OCI-LY7 (cell line): Measurements from ENCODE around the gene EBP. TPM values are rescaled to one million over a fixed set of nuclear protein-coding genes. Genes with fewer than 3 reads are reported as not detected.
A peak's percentile ranks its signal among the peaks of the same experiment; 100 is the strongest.
"Not testable (repeated sequence)": the region's sequence is repeated elsewhere in the genome, so short reads cannot be mapped to it uniquely, and the experiment has no call there.

Experiments
- BruUV-seq: library from RNA; stranded (reverse); fragments of 400-500 nt; replicated peaks from 2 replicates; lab custom pipeline; 2021; lab: Mats Ljungman, UMichigan
- CTCF ChIA-PET: fragments of 300-600 bp; sonication (Branson Sonifier 250); formaldehyde crosslinking; loops from one replicate; lab custom pipeline; 2022; ENCODE audit warnings: antibody characterized with exemption; ENCODE audit not compliant: unreplicated experiment; lab: Charles Lee
- POLR2A ChIA-PET: fragments of 300-600 bp; sonication (Branson Sonifier 250); formaldehyde crosslinking; loops from one replicate; lab custom pipeline; 2022; ENCODE audit warnings: antibody characterized with exemption; lab: Charles Lee
- DNase-seq: peaks from one replicate; pipeline ENCODE4 v3.0.0-alpha.2; 2015; ENCODE audit warnings: low spot score
- H2AFZ ChIP-seq: fragments of 200-600 bp; sonication (generic), shearing (Covaris generic); 2 replicates; pipeline ENCODE4 v1.6.1; 2014; ENCODE audit warnings: mild to moderate bottlenecking, antibody characterized with exemption, low read length, moderate library complexity
- H3K27ac ChIP-seq: fragments of 200-600 bp; sonication (generic); 2 replicates; pipeline ENCODE4 v1.5.1; 2014; ENCODE audit warnings: mixed run types, low read depth, mild to moderate bottlenecking, moderate library complexity, low read length, inconsistent platforms; ENCODE audit not compliant: poor library complexity, severe bottlenecking
- H3K36me3 ChIP-seq: fragments of 200-600 bp; sonication (generic); 2 replicates; pipeline ENCODE4 v1.6.1; 2014; ENCODE audit warnings: mild to moderate bottlenecking, antibody characterized with exemption, low read length, moderate library complexity, mixed read lengths; ENCODE audit not compliant: insufficient read depth
- H3K4me1 ChIP-seq: fragments of 200-600 bp; sonication (generic); 2 replicates; pipeline ENCODE4 v1.5.1; 2014; ENCODE audit warnings: mild to moderate bottlenecking, low read length; ENCODE audit not compliant: insufficient read depth, poor library complexity, severe bottlenecking
- H3K4me2 ChIP-seq: fragments of 200-600 bp; sonication (generic); 2 replicates; pipeline ENCODE4 v1.6.1; 2014; ENCODE audit warnings: mild to moderate bottlenecking, low read length
- H3K4me3 ChIP-seq: fragments of 200-600 bp; sonication (generic); 2 replicates; pipeline ENCODE4 v1.5.1; 2014; ENCODE audit warnings: mild to moderate bottlenecking, low read depth, low read length; ENCODE audit not compliant: poor library complexity, severe bottlenecking
- H3K79me2 ChIP-seq: fragments of 200-600 bp; sonication (generic); 2 replicates; pipeline ENCODE4 v1.6.1; 2016; ENCODE audit warnings: low read depth, mild to moderate bottlenecking, low read length, moderate library complexity, mixed read lengths; ENCODE audit not compliant: insufficient read depth
- H3K9me2 ChIP-seq: fragments of 200-600 bp; sonication (generic); 2 replicates; pipeline ENCODE4 v1.6.1; 2016; ENCODE audit warnings: mild to moderate bottlenecking, low read length, mixed read lengths; ENCODE audit not compliant: insufficient read depth
- H3K9me3 ChIP-seq: fragments of 200-600 bp; sonication (generic); 2 replicates; pipeline ENCODE4 v1.6.1; 2014; ENCODE audit warnings: mild to moderate bottlenecking, mixed run types, low read length, mixed read lengths
- H4K20me1 ChIP-seq: fragments of 200-600 bp; sonication (generic); 2 replicates; pipeline ENCODE4 v1.6.1; 2014; ENCODE audit warnings: mild to moderate bottlenecking, antibody characterized with exemption, low read length, moderate library complexity, mixed read lengths; ENCODE audit not compliant: insufficient read depth
- EZH2phosphoT487 ChIP-seq: fragments of 200-600 bp; sonication (generic); IDR thresholded peaks from 2 replicates; pipeline ENCODE4 v1.6.1; 2018; ENCODE audit warnings: low read depth, borderline replicate concordance, mild to moderate bottlenecking, mixed run types, antibody characterized with exemption, low read length, moderate library complexity, mixed read lengths
- intact Hi-C: fragments of 100-400 bp; cut with micrococcal nuclease; formaldehyde crosslinking; loops from one replicate; pipeline ENCODE4 v1.10.0; 2022; ENCODE audit not compliant: unreplicated experiment
- total RNA-seq, 2 experiments: library from RNA; depleted of rRNA in 1 of 2; stranded (reverse); fragments of >200 nt in 1 of 2; shearing (Covaris generic) in 1 of 2; gene quantifications; 2 replicates each; pipeline ENCODE4 v1.2.3, GENCODE V29; 2014 to 2022
- TF ChIP-seq, protein P1 (sequence below): fragments of 200-600 bp; sonication (generic); conservative IDR thresholded peaks from 2 replicates; pipeline ENCODE4 v1.5.1; 2014; ENCODE audit warnings: mild to moderate bottlenecking, antibody characterized with exemption, low read length, moderate library complexity, mixed read lengths

Gene EBP
- total RNA-seq, 2 experiments from 2014 or later = 94.4 to 126 TPM

DNA sequence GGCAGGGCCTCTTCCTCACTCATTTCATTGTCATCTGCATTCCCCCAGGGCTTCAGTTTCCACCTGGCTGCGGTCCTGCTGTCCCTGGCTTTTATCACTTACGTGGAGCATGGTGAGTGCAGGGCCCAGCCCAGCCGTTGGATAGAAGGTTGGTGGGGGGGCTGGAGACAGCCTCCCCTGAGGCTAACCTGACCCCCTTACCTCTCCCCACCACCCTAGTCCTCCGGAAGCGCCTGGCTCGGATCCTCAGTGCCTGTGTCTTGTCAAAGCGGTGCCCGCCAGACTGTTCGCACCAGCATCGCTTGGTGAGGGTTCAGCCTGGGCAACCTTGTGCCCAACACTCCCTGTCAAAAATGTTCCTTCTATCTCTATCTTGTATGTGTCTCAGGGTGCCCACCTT, 5.8 kb upstream of the EBP start:
- ChIA-PET CTCF (no interaction called here), POLR2A (no interaction called here)
- peaks cover 32% of the 10 kb centered on the region for H3K4me1 ChIP-seq
- no peak overlapping the region for H3K27ac ChIP-seq
- no peak overlapping the region for H3K4me3 ChIP-seq
- no peaks in the 10 kb centered on the region for H4K20me1 ChIP-seq
- H3K79me2 ChIP-seq = no peaks in the 10 kb centered on the region
- H3K9me3 ChIP-seq = no peaks in the 10 kb centered on the region
- DNase-seq = no peak
- H3K36me3 ChIP-seq = no peaks in the 10 kb centered on the region
- BruUV-seq = no TSS peak
- no peaks in the 10 kb centered on the region for H3K9me2 ChIP-seq
- no peak overlapping the region for H3K4me2 ChIP-seq
- no peak overlapping the region for H2AFZ ChIP-seq
- intact Hi-C loops = no loop called here
- no peak for TF ChIP-seq EZH2phosphoT487
- TF ChIP-seq, protein P1, sequence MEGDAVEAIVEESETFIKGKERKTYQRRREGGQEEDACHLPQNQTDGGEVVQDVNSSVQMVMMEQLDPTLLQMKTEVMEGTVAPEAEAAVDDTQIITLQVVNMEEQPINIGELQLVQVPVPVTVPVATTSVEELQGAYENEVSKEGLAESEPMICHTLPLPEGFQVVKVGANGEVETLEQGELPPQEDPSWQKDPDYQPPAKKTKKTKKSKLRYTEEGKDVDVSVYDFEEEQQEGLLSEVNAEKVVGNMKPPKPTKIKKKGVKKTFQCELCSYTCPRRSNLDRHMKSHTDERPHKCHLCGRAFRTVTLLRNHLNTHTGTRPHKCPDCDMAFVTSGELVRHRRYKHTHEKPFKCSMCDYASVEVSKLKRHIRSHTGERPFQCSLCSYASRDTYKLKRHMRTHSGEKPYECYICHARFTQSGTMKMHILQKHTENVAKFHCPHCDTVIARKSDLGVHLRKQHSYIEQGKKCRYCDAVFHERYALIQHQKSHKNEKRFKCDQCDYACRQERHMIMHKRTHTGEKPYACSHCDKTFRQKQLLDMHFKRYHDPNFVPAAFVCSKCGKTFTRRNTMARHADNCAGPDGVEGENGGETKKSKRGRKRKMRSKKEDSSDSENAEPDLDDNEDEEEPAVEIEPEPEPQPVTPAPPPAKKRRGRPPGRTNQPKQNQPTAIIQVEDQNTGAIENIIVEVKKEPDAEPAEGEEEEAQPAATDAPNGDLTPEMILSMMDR = no peak

GRCh38 chrX:48516285-48516684, 5.3 kb upstream of the EBP start:
- DNase-seq = no peak
- Histone ChIP-seq H3K9me3 (no peaks in the 10 kb centered on the region), H3K27ac (no peak overlapping the region), H2AFZ (no peak overlapping the region), H3K36me3 (no peaks in the 10 kb centered on the region), H3K4me3 (no peak overlapping the region), H3K4me1 (peaks cover 37% of the 10 kb centered on the region), H3K4me2 (no peak overlapping the region), H3K9me2 (no peaks in the 10 kb centered on the region), H4K20me1 (no peaks in the 10 kb centered on the region), H3K79me2 (no peaks in the 10 kb centered on the region)
- POLR2A ChIA-PET = no interaction called here
- CTCF ChIA-PET = no interaction called here
- TF ChIP-seq, protein P1 = no peak
- TF ChIP-seq EZH2phosphoT487 = no peak
- intact Hi-C loops = no loop called here
- no TSS peak for BruUV-seq

GRCh38 chrX:48516987-48517386, 4.6 kb upstream of the EBP start:
- no TSS peak for BruUV-seq
- H3K9me2 ChIP-seq = no peaks in the 10 kb centered on the region
- H3K4me2 ChIP-seq = no peak overlapping the region
- H3K27ac ChIP-seq = no peak overlapping the region
- peaks cover 2% of the 10 kb centered on the region for H3K79me2 ChIP-seq
- H3K4me3 ChIP-seq = no peak overlapping the region
- ChIA-PET CTCF (no interaction called here), POLR2A (interaction anchor here (0.7 kb wide), 1 partner anchor 163 kb away, joined by 3 read pairs; no protein-coding TSS in a partner anchor)
- no peak overlapping the region for H2AFZ ChIP-seq
- TF ChIP-seq EZH2phosphoT487 = no peak
- TF ChIP-seq, protein P1 = no peak
- H3K36me3 ChIP-seq = no peaks in the 10 kb centered on the region
- DNase-seq = no peak
- intact Hi-C loops = no loop called here
- no peaks in the 10 kb centered on the region for H3K9me3 ChIP-seq
- H4K20me1 ChIP-seq = no peaks in the 10 kb centered on the region
- peaks cover 37% of the 10 kb centered on the region for H3K4me1 ChIP-seq

DNA sequence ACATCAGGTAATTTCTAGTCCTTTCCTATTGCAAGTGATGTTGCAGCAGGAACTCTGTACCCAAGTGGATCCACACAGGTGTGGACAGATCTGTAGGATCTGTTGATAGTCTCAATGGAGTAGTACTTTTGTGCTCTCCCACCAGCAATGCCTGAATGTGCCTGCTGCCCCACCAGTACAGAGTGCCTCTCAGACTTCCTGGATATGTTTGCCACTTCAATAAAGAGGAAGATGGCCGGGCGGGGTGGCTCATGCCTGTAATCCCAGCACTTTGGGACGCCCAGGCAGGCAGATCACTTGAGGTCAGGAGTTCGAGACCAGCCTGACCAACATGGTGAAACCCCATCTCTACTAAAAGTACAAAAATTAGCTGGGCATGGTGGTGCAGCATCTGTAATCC, 2.1 kb upstream of the EBP start:
- CTCF ChIA-PET, H3K4me3 ChIP-seq, BruUV-seq, POLR2A ChIA-PET, H4K20me1 ChIP-seq, intact Hi-C loops, H3K36me3 ChIP-seq, H2AFZ ChIP-seq, H3K9me3 ChIP-seq, H3K9me2 ChIP-seq, H3K4me2 ChIP-seq: not testable (repeated sequence)
- Histone ChIP-seq H3K79me2 (peaks cover 23% of the 10 kb centered on the region), H3K4me1 (peaks cover 51% of the 10 kb centered on the region), H3K27ac (peak overlapping the region; percentile 28)
- DNase-seq = peak; percentile 12
